Keratinocyte (primary cell): ENCODE data around the gene SYNDIG1.

Source experiments
- CTCF ChIP-seq, 3 experiments: IDR thresholded peaks in 1 of 3; conservative IDR thresholded peaks in 1 of 3; optimal IDR thresholded peaks in 1 of 3; 2 replicates in 2 of 3; 3 replicates in 1 of 3; pipeline versions ENCODE3 to v1.5.1; 2011; ENCODE audit warnings: low read length in 3 of 3, mild to moderate bottlenecking in 3 of 3, moderate library complexity in 2 of 3, control low read depth in 1 of 3, inconsistent platforms in 1 of 3; ENCODE audit not compliant: insufficient read depth in 2 of 3; ENCODE audit errors: extremely low read depth in 1 of 3
- EZH2 ChIP-seq: IDR thresholded peaks from one replicate; pipeline ENCODE4 v1.6.1; 2012; ENCODE audit warnings: inconsistent platforms, mild to moderate bottlenecking, low read length, moderate library complexity

GRCh38 chr20:24598996-24599395, 129.6 kb downstream of the SYNDIG1 start:
- TF ChIP-seq CTCF (optimal IDR thresholded peaks at IDR 0.05 in 1 of 3, IDR thresholded peaks at IDR 0.05 in 1 of 3, conservative IDR thresholded peaks at IDR 0.05 in 1 of 3; ENCODE audit: extremely low read depth in 1 of 3, insufficient read depth in 2 of 3, low read length in 3 of 3) (no peak), EZH2 (no peak)
